Head of caudate nucleus (tissue), 42 donors: Measurements from ENCODE around the gene FAF1.
"Not testable (repeated sequence)": the region's sequence is repeated elsewhere in the genome, so short reads cannot be mapped to it uniquely, and the experiment has no call there.

ENCODE experiments used
- DNase-seq, 42 donors: peaks; one replicate each; pipeline versions ENCODE4 v3.0.0 to v3.0.0-alpha.2; 2020 to 2021; ENCODE audit warnings: mixed read lengths in 7 of 42
- intact Hi-C: fragments of 100-400 bp; cut with DNase I; formaldehyde crosslinking; loops from one replicate; pipeline ENCODE4 v1.15.0; 2022

FAF1 gene

DNA sequence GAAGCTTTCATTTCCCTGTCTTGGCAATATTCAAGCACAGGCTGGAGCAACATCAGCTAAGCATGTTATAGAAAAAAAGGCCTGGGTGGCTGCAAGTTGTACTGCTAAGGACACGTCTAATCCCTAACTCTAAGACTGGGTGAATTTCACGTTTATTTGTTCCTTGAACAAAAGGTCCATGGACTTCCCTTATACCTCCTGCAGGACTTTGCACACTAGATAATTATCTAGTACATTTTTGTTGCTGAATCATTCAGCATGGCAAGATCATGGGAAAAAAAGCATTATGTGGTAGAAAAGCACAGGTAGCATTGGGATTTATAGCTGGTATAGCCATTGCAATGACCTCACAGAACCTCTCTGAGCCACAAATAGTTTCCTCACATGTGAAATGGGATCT lies 406.1 kb downstream of the FAF1 start:
- intact Hi-C loops, result no loop called here
- DNase-seq, result no peak

DNA sequence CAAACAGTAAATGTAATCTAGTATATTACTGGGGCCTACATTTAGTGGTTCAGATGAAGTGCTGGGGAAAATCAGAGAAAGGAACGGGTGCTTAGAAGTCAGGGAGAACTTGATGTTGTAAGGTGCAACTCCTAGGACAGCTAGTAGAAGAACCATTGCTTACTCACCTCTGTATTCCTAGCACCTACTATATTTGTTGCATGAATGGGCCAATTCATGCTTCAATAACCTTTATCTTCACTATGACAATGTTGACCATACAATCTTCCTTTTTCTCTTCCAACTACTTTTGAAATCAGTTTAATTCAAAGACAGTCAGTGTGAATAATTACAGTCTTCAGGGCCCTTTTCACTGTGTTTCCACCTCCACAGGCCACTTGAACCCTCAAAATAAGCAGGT lies 411.8 kb downstream of the FAF1 start:
- no peak for DNase-seq
- intact Hi-C loops, result no loop called here

DNA sequence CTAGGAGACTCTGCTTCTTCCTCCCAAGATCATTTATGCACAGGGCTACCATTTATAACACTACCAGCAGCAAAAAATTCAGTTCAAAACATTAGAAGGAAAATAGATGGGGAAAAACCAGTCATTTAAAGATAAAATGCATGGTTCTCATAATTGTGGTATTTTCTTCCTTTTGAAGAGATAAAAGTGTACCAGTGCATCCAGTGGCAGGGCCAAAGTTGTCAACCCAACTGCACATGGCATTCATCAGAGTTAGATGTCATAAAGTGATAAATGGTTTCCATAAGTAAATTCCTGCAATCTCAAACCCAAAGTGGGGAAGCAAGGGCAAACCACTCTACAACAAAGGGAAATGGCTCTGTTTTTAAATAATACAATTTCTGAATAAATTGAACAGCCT lies 417.7 kb downstream of the FAF1 start:
- DNase-seq, result no peak
- intact Hi-C loops, result no loop called here

DNA sequence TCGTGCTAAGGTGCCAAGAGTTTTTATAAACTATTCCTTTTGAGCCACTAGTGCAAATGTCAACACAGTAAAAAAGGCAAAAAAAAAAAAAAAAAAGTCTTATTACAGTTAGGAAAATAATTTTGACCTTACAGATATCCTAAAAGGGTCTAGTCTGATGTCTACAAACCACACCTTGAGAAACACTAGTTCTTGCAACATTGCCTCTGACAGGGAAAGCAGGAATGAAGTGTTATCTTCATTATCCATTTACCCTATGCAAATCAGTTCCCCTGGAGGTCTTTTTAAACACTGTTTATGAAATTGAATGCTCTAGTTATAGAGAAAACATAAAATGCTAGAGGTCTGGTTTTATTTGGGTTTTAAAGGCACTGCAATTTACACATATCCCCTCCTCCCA lies 421.6 kb downstream of the FAF1 start:
- intact Hi-C loops, result no loop called here
- no peak for DNase-seq

DNA sequence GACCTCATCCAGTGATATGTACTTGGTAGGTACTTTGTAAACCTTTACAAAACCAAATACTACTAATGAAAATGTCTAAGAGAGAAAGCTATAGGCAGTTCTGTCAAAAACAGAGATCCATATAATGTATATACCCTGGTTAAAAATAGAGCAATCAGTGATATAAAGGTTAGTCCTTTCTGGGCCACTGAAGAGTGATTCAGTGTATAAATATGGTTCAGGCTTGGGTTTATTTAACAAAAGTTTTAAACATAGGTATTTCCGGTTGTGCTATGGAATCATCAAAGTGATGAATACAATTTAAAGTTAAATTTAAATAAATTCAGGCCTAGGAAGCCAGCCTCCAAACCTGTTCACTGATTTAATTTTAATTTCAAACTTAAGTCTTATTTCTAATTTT lies 428.5 kb downstream of the FAF1 start:
- DNase-seq, result no peak
- intact Hi-C loops, result no loop called here

DNA sequence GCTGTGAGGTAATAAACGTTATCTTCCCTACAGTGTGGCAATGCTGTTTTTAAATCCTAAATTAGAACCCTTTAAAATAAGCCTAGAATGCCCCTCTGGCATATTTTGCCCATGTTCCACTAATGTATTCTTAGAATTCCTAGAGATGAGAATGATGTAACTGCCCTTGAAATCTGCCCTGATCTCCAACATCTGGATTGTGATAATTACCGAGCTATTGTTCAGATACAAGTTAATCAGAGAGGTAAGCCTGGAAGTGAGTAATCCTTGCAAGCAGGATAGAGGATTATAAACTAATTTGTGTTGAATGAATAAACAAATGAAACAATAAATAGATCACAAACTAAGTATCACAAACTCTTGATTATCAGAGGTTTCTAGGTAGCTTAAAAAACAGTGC lies 429.0 kb downstream of the FAF1 start:
- no peak for DNase-seq
- intact Hi-C loops, result no loop called here

DNA sequence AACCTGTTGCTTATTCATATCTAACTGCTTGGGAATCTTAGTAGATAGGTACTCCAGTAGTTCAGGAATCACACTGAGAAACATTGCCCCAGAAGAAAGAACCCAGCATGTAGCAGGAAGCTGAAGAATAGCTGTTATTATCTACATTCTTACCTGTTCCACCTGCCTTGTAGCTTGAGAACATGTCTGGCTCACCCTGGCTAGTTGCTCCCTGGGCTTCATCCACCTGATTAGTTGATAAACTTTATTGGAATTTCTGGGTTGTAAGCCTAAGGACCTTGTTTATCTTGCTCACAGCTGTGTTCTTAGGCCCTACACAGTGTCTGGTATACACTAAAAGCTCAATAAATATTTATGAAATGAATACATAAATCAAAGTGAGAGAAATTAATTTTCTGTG lies 430.6 kb downstream of the FAF1 start:
- no peak for DNase-seq
- intact Hi-C loops, result no loop called here

DNA sequence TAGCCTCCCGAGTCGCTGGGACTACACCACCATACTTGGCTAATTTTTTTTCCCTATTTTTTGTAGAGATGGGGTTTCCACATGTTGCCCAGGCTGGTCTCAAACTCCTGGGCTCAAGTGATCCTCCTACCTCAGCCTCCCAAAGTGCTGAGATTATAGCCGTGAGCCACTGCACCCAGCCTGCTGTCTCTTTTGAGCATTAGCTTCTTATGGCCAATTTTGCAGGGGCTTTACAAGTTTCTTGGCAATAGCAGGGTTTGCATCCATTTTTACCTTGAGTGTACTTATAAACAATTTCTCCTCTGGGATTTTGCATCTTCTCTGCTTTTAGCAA lies 432.1 kb downstream of the FAF1 start:
- intact Hi-C loops, result not testable (repeated sequence)

DNA sequence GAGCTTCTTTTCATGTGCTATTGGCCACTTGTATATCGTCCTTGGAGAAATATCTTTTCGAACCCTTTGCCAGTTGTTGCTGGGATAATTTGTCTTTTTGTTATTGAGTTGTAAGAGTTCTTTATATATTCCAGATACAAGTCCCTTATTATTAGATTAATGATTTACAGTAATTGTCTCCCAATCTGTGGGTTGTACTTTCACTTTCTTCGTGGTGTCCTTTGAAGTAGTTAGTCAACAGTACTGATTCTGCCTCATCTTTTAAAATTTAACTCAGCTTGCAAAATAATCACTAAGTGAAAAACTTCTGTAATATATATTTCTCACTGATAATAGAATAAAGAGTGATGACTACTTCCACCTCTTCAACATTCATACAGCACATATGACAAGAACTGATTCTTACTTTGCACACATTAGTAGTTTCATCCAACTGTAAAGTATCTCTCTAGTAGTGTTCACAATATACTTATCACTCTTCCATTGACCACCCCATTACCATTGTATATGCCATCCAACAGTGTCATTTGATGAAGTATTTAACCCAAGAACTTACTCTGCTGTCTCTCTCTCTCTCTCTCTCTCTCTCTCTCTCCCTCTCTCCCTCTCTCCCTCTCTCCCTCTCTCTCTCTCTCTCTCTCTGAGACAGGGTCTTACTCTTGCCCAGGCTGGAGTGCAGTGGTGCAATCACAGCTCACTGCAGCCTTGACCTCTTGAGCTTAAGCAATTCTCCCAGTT lies 432.6 kb downstream of the FAF1 start:
- intact Hi-C loops, result no loop called here
- no peak for DNase-seq

More for the DNA sequence above, 432.1 kb downstream of the FAF1 start:
- not testable (repeated sequence) for DNase-seq

DNA sequence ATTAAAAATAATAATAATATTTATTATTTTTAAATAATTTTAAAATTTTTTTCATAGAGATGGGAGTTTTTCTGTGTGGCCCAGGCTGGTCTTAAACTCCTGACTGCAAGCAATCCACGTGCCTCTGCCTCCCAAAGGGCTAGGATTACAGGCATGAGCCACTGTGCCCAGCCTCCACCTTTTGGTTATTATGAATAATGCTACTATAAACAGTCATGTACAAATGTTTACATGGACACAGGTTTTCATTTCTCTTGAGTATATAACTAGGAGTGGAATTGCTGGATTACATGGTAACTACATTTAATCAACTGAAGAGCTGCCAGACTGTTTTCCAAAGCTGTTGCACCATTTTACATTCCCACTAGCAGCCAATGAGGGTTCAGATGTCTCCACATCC lies 433.6 kb downstream of the FAF1 start:
- intact Hi-C loops, result no loop called here

DNA sequence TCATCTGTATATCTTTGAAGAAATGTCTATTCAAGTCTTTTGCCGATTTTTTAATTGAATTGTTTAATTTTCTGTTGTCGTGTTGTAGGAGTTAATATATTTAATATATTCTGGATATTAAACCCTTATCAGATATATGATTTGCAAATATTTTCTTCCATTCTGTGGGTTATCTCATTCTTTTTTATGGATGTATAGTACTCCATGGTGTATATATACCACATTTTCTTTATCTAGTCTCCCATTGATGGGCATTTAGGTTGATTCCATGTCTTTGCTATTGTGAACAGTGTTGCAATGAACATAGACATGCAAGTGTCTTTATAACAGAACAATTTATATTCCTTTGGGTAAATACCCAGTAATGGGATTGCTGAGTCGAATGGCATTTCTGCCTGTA lies 436.5 kb downstream of the FAF1 start:
- intact Hi-C loops, result no loop called here

More for the DNA sequence above, 433.6 kb downstream of the FAF1 start:
- DNase-seq, result no peak

DNA sequence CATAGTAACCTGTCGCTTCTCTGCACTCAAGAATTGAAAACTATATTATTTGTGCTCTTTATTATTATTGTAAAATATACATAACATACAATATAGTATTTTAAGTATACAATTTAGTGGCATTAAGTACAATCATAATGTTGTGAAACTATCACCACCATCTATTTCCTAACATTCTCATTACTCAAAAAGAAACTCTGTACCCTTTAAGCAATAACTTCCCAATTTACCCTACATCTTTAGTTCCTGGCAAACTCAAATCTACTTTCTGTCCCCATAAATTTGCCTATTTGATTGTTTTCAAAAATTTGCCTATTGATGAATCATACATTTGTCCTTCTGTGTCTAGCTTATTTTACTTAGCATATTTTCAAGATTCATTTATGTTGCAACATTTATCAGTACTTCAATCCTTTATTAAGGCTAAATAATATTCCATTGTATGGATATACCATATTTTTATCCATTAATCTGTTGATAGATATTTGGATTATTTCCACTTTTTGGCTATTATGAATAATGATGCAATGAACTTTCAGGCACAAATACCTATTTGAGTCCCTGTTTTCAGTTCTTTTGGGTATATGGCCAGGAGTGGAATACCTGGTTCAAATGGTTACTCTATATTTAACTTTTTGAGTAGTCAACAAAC lies 437.2 kb downstream of the FAF1 start:
- intact Hi-C loops, result no loop called here

More for the DNA sequence above, 436.5 kb downstream of the FAF1 start:
- DNase-seq, result no peak

DNA sequence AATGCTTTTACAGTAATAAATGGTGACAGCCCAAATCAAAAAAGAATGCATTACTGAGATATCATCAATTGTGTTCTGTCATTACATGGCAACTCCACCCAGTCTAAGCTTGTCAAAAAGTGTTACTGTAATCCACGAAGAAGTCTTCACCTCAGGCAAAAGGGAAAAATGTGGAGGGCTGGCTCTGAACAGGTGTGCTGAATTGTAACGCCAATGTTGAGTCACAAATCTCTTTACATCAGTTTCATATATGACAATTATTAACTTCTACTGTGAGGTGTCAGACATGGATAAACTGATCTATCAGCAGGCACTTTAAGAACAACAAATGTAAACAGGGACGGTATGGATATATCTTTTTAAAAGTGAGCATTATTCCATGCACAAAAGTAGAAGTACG lies 438.4 kb downstream of the FAF1 start:
- peak in 1 of 42 donors; percentile 4 for DNase-seq
- intact Hi-C loops, result no loop called here

More for the DNA sequence above, 437.2 kb downstream of the FAF1 start:
- no peak for DNase-seq

DNA sequence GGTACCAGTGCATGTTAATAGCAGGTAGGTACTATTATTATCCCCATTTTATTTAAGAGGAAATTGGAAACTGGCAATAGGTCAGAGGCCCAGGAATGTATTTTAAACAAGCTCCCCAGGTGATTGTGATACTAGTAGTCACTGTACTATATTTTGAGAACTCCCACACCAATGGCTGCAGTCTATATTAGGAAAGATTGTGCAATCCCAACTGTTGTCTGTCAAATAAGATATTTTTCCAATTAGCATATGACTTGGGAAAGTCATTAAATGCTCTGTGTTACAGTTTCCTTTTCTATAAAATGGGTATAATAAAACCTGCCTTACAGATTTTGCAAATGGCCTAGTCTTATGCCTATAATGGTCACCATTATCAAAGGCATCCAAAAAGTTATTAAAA lies 442.6 kb downstream of the FAF1 start:
- no peak for DNase-seq
- intact Hi-C loops, result no loop called here

DNA sequence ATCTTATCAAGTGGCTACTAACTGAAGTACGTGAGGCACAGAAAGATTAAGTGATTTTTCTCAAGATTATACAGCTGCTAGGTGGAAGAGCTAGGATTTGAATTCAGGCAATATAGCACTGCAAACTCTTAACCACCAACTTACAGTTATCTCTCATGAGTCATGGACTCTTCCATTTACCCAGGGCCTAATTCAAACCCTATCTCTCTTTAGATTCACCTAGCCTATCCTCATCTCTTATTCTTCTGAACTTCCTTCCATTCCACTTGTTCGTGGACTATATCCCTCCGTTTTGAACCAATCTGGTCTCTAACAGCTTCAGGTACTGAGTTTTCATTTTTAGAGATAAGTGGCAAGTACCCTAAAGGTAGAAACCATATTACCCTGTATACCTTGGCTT lies 444.0 kb downstream of the FAF1 start:
- intact Hi-C loops, result no loop called here

DNA sequence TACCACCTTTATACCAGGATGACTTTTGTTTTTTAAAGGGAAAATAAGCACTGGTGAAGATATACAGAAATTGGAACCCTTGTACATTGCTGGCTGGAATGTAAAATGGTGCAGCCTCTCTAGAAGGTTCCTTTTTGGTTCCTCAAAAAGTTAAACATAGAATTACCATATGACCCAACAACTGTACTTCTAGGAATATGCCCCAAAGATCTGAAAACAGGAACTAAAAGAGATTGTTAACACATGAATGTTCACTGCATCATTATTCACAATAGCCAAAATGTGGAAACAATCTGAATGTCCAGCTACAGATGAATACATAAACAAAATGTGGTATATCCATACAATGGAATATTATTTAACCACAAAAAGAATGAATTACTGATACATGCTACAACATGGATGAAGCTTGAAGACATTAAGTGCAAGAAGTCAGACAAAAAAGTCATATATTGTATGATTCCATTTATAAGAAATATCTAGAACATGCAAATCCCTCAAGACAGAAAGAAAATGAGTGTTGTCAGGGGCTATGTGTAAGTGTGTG lies 452.0 kb downstream of the FAF1 start:
- no peak for DNase-seq
- intact Hi-C loops, result no loop called here

More for the DNA sequence above, 444.0 kb downstream of the FAF1 start:
- no peak for DNase-seq

DNA sequence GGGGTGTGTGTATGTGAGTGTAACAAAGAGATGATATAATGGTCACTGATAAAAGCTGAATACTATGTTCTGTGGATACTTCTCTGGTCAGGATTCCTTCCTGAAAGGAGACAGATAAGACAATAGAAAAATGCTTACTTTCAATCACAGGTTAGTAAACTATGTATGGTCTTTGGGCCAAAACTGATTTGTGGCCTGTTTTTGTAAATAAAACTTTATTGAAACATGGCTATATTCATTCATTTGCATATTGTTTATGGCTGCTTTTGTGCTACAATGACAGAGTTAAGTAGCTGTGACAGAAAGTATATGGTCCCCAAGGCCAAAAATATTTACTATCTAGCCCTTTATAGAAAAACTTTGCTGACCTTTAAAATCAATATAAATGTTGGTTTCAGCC lies 454.6 kb downstream of the FAF1 start:
- no peak for DNase-seq
- intact Hi-C loops, result no loop called here

DNA sequence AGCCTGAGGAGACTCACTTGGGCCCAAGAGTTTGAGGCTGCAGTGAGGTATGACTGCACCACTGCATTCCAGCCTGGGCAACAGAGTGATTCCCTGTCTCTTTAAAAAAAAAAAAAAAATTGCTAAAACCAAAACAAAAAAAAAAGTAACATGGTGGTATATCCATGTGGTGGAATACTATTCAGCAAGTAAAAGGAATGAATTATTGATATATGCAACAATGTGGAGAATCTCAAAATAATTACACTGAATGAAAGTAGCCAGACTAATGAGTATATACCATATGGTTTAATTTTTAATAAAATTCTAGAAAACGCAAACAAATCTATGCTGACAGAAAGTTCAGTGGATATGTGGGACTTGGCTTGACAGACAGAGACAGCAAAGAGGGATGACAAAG lies 456.6 kb downstream of the FAF1 start:
- DNase-seq, result no peak
- intact Hi-C loops, result no loop called here

DNA sequence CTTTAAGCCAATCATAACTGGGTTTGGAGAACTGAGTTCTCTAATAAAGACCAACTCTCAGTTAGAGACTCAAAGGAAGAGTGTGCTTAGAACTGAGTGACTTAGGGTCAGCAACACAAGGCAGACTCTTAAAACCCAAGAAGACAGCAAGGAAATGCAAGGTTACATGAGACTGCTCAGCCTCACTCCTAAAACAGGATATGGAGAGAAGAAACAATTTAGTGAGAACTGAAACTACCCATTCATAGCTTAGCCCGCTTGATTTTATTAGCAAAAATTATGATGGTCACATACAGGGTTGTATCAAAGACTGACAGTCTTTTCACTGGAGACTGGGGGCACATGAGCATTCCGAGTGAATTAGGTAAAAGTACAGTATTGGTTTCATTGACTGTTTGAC lies 457.9 kb downstream of the FAF1 start:
- intact Hi-C loops, result no loop called here
- DNase-seq, result no peak

DNA sequence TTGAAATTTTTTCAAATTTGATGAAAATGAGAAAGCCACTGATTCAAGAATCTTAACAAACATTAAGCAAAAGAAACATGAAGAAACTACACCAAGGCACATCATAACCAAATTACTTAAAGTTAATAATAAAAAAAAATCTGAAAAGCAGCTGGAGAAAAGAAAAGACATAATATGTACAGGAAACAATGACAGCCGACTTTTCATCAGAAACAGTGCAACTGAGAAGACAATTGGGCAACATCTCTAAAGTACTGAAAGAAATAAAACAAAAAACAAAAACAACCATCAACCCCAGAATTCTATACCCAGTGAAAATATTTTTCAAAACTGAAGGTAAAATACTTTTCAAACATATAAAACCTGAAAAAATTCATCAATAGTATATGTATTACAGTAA lies 463.1 kb downstream of the FAF1 start:
- intact Hi-C loops, result no loop called here
- no peak for DNase-seq

DNA sequence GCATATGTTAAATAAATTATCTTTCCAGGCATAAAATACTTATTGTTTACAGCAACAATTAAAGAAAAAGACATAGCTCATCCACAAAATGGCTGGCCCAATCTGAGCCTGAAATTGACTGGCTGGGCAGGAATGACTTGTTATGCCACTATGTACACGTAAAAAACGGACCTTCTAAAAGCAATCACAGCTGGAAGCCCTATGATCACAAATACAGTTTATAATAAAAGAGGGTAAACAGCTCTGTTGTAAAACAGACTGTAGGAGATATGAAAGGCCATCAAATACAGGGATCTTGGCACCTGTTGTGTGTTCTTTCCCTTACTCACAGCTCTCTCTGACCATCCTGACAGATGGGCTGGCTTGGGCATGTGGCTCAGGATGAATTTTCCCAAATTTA lies 466.4 kb downstream of the FAF1 start:
- DNase-seq, result no peak
- intact Hi-C loops, result no loop called here
